GM21529 (cell line): ENCODE results near the gene VPS13C.

Source experiments
- ATAC-seq: cut with Tn5 transposase; IDR thresholded peaks from one replicate; pipeline ENCODE4 v1.9.1; 2021; ENCODE audit not compliant: unreplicated experiment

VPS13C gene

DNA sequence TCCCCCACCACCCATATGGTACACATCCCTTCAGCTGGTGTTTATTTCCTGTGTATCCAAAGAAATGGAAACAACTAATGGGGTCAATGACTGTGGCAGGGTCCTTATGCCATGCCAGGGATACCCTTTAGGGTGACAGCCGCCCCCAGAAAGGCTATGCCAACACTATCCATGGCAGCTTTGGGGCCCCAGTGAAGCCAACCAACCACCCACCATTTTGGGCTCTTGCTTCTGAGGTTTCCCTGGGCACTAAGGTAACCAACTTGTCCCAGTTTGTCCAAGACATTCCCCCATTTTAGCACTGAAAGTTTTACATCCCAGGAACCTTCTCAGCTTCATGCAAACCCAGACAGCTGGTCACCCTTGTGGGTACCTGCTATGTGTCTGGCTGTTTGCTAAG, 233.1 kb downstream of the VPS13C start:
- no peak for ATAC-seq

DNA sequence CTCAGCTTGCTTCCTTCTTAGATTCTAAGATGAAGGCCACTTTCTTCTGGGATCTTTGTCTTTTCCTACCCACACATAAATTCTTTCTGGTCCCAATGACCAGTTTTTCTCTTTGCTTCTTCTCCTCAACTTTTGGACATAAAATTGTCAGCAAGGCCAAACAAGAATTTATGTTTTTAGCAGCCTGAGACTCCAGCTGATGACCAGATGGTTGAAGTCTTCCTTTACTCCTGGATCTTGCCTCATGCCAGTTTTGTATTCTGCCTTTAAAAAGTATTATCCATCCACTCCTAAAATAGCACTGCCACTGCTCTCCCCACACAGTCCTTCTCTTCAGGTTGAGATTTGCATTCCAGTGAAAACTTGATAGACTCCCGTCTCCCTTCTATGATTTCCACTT, 236.0 kb downstream of the VPS13C start:
- no peak for ATAC-seq

DNA sequence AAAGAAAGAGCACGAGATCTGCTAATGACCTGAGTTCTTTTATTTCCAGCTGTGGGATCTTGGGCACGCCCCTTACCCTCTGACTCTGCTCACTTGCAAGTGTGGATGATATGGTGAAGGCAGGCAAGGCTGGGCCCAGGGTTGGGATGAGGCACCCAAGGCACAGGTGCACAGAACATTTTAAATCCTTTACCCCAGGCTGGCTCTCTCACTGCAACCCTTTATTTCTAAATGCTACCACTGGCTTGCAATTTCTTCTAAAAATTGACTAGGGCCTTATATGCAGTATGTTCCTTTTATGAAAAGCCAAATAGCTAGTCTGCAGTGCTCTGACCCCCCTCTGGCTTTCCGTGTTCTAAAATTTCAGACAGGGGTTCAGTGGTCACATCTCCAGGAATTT, 237.7 kb downstream of the VPS13C start:
- ATAC-seq: no peak

DNA sequence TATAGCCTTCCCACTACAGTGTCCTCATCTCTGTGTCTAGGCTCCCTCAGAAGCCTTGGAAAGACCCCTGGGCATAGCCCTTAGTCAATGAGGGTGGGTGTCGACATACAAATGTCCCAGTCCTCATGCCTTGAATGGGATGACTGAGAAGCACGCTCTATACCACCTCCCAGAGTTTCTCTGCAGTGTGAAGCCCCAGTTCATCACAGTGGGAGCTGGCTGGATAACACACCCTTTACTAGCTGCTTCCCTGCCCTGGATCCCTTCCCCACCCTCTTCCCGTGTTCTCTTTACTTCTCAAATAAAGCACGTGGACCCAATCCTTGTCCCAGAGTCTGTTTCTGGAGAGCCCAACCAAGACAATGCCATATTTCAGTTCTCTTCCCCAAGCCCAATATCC, 239.3 kb downstream of the VPS13C start:
- ATAC-seq: no peak

DNA sequence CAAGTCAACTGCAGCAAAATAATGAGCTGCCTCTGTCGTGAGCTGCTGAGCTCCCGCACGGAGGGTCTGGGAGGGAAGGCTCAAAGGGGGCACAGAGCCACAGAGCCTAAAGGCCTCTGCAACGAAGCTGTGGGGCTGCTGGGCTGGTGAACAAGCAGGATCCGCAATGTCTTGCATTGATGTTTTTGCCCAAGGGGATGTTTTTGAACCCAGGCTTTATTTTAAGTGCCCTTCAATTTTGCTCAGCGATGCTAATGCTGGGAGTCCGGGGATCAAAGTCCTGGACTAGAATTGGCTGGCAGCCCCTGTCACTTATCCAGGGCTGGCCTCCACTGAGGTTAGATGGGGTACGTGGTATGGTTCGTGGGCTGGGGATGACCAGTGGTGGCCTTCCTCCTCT, 240.0 kb downstream of the VPS13C start:
- ATAC-seq: no peak

DNA sequence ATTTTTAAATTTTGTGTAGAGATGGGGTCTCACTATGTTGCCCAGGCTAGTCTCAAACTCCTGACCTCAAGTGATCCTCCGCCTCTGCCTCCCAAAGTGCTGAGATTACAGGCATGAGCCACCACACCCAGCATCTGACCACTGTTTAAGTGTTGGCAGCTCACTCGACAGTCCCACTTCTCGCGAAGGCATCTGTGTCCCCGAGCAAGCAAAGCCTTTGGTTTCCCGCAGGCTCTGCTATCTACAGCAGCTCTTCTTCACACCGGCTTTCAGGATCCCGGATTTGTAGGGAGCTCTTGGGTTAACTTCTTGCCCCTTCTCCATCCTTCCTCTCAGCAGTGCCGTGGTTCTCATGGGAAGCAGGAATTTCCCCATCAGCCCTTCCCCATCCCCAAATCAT, 240.9 kb downstream of the VPS13C start:
- ATAC-seq: no peak

DNA sequence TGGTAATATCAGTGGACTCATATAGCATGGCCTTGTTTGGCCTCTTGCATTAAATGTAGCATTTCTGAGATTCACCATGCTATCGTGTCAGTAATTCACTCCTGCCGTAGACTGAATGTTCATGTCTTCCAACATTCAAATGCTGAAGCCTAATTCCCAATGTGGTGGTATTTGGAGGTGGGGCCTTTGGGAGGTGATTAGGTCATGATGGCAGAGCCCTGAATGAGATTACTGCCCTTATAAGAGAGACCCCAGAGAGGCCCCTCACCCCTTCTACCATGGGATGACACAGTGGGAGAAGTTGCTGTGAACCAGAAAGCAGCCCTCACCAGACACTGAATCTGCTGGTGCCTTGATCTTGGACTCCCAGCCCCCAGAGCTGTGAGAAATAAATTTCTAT, 241.4 kb downstream of the VPS13C start:
- ATAC-seq: no peak

DNA sequence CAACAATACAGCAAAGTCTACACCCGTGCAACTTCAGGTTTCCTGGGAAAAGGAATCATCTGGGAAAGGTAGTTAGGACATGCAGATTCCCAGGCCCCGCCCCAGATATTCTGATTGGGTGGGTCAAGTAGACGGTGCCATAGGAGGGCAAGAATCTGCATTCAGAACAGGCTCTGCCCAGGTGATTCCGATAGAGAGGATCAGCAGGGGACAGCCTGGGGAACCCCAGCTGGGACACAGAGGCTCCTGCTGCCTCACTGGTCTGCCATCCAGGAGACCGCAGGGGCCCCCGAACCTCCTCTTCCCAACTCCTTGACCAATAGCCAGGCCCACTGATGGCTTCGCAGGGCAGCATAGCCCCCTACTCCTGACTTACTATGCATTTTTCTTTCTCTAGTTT, 243.4 kb downstream of the VPS13C start:
- ATAC-seq: no peak

DNA sequence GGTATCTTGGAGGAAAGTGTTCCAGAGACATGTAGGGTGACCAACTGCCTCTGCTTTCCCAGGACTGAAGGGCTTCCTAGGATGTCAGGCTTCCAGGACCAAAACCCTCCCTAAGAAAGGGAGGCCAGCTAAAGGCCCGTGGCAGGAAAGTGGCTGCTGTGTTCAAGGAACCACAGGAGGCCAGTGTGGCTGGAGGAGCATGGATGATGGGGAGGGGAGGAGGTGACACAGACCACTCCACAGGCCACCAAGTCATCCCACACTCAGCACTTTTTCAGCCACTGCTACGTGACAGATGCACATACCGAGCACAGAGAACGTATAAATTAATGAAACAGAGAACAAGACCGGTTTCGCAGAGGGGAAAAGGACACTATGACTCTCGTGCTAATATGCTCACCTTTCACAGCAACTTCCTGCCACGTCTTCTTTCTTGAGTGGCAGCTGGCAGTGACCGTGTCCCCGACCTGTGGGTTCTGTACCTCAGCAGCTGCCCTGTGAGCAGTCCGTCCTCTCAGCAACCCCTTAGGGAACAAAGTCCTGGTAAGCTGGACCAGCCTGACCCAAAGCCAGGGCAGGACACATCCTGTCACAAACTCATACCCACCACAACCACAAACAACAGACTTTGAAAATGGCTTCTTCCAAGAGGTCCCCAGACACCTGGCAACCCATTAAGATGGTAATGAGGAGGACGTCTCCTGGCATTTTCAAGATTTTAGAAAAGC, 244.7 kb downstream of the VPS13C start:
- no peak for ATAC-seq

DNA sequence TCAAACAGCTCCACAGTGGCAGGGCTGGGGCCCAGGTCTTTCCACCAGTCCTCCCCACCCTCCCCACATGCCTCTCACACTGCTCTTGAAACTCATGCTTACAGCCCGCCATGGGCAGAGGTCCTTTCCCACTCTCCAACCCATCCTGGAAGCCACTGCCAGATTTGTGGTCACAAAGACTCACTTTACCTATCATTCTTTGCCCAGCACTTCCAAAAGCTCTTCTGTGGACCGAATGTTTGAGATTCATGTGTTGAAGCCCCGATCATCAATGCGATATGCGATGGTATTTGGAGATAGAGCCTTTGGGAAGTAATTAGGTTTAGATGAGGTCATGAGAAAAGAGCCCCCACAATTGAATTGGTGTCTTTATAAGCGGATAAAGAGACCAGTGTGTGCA, 247.8 kb downstream of the VPS13C start:
- ATAC-seq: no peak

DNA sequence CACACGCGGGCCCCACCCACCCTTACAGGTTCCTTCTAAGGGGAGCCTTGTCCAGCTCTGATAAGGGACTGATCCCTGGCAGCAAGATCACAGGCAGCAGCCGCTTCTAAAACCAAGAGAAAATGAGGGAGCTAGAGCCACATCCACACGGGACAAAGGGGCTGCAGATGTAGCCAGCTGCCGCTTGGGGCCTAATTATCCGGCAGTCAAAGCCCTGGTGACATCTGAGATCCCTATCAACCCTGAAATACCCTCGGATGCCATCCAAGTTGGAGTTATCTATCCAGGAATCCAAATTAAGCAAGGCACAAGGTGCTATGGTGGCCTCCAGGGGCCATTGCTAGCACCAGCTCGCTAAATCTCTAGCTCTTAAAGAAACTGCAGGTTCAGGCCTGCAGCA, 248.3 kb downstream of the VPS13C start:
- ATAC-seq: no peak

DNA sequence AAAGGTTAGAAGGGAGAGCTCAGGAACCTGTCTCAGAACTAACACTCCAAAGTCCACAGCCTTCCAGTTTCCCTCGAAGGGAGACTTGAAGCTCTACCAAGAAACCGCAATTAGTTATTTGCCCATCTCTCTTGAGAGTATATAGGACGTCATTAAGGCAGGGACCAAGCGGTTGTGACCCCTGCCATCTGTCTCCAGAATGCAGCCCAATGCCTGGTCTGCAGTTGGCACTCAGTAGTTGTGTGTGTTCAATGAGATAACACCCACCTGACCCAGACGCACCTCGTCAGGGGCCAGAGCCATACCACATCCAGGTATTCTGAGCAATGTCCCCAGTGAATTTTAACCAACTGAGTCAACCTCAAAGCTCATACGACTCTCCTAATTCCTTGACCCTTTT, 251.0 kb downstream of the VPS13C start:
- no peak for ATAC-seq

DNA sequence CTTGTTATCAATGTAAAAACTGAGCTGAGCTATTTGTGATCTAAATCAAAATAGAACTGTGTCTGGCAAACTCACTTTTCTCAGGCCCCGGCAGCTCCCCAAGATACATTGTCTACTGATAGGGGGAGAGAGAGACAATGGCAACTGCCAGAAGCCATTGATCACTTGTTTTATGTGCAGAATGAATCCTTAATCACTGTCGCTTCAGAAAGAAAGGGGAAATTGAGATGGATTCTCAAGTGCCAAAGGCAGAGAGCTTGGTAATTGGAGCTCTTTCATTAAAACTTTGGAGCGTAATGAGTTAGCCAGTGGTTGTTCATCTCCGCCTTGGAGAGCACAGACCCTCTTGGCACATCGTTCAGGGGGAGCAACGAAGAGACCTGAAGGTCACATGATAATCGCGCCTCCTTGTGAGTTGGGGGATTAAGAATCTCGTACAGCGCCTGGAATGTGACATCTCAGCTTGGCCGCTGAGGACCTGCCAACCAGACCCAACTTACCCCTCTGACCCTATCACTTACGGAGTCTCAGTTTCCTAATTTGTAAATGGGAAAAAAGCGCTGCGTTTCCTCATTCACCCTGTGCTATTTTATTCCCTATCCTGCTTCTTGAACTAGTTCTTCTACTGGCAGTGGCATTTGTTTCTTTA, 252.8 kb downstream of the VPS13C start:
- ATAC-seq: no peak
